C4-2B (cell line): ENCODE data around the gene GAS2.

Experiments used
- H3K27ac ChIP-seq: fragments of 450-650 bp; 2 replicates; pipeline ENCODE4 v1.5.1; 2017
- CTCF ChIP-seq: fragments of 450-650 bp; conservative IDR thresholded peaks from 2 replicates; pipeline ENCODE4 v1.5.1; 2017; ENCODE audit warnings: mild to moderate bottlenecking
- ZFX ChIP-seq: fragments of 450-650 bp; IDR thresholded peaks from 2 replicates; pipeline ENCODE4 v1.6.1; 2017

GAS2 gene

GRCh38 chr11:22802861-22803260 lies 136.4 kb downstream of the GAS2 start:
- no peak overlapping the region for H3K27ac ChIP-seq
- TF ChIP-seq ZFX: no peak
- no peak for TF ChIP-seq CTCF

GRCh38 chr11:22807391-22807790 lies 141.0 kb downstream of the GAS2 start:
- no peak for TF ChIP-seq ZFX
- no peak overlapping the region for H3K27ac ChIP-seq

GRCh38 chr11:22807855-22808570 lies 141.6 kb downstream of the GAS2 start:
- TF ChIP-seq ZFX (no peak), CTCF (no peak)
- H3K27ac ChIP-seq: no peak overlapping the region

GRCh38 chr11:22808571-22809197 lies 142.3 kb downstream of the GAS2 start:
- H3K27ac ChIP-seq: no peak overlapping the region
- TF ChIP-seq CTCF (no peak), ZFX (no peak)

- H3K27ac ChIP-seq: no peak overlapping the region
- no peak for TF ChIP-seq ZFX
- no peak for TF ChIP-seq CTCF
Measured at GRCh38 chr11:22809893-22810292, 143.5 kb downstream of the GAS2 start.

- H3K27ac ChIP-seq: no peak overlapping the region
- no peak for TF ChIP-seq CTCF
- no peak for TF ChIP-seq ZFX
Measured at GRCh38 chr11:22822203-22822602, 155.8 kb downstream of the GAS2 start.

- no peak for TF ChIP-seq CTCF
- TF ChIP-seq ZFX: no peak
- H3K27ac ChIP-seq: no peak overlapping the region
Measured at GRCh38 chr11:22828373-22828772, 162.0 kb downstream of the GAS2 start.
